ENCODE results near the gene PITPNB.

GRCh38 chr22:27876684-27877083 lies 42.4 kb downstream of the PITPNB start:
- no peak for TF ChIP-seq CTCF (conservative IDR thresholded peaks at IDR 0.05)
- TF ChIP-seq ZFX (IDR thresholded peaks at IDR 0.05), result no peak
